H9 (cell line): ENCODE data around the gene CELSR2. TPM values are rescaled to one million over a fixed set of nuclear protein-coding genes. Genes with fewer than 3 reads are reported as not detected.

Experiments
- DNase-seq: peaks from one replicate; pipeline ENCODE4 v3.0.0-alpha.2; 2017
- H2AFZ ChIP-seq: one replicate; pipeline ENCODE4 v1.6.1; 2013; ENCODE audit warnings: mild to moderate bottlenecking, low read length, control low read depth, moderate library complexity
- H2AK5ac ChIP-seq: 2 replicates; pipeline ENCODE4 v1.6.1; 2013; ENCODE audit warnings: low read length, control low read depth, mixed read lengths; ENCODE audit not compliant: insufficient read length
- H2BK120ac ChIP-seq: one replicate; pipeline ENCODE4 v1.6.1; 2013; ENCODE audit warnings: low read depth, mild to moderate bottlenecking, low read length, control low read depth, inconsistent platforms; ENCODE audit not compliant: poor library complexity, severe bottlenecking
- H2BK12ac ChIP-seq: 2 replicates; pipeline ENCODE4 v1.6.1; 2013; ENCODE audit warnings: low read length, control low read depth, mixed read lengths, low read depth; ENCODE audit not compliant: insufficient read length
- H2BK15ac ChIP-seq: 2 replicates; pipeline ENCODE4 v1.6.1; 2013; ENCODE audit warnings: low read depth, low read length, control low read depth
- H2BK20ac ChIP-seq: one replicate; pipeline ENCODE4 v1.6.1; 2013; ENCODE audit warnings: low read depth, mild to moderate bottlenecking, low read length, control low read depth, inconsistent platforms; ENCODE audit not compliant: poor library complexity, severe bottlenecking
- H2BK5ac ChIP-seq: 2 replicates; pipeline ENCODE4 v1.6.1; 2013; ENCODE audit warnings: low read length, control low read depth, mixed read lengths; ENCODE audit not compliant: insufficient read length
- H3K14ac ChIP-seq: 2 replicates; pipeline ENCODE4 v1.6.1; 2013; ENCODE audit warnings: low read length, control low read depth; ENCODE audit not compliant: insufficient read depth
- H3K18ac ChIP-seq: 2 replicates; pipeline ENCODE4 v1.6.1; 2013; ENCODE audit warnings: low read depth, mild to moderate bottlenecking, mixed read lengths, low read length, control low read depth; ENCODE audit not compliant: insufficient read length
- H3K23ac ChIP-seq: 2 replicates; pipeline ENCODE4 v1.6.1; 2013; ENCODE audit warnings: low read length, control low read depth, mixed read lengths, low read depth; ENCODE audit not compliant: insufficient read length
- H3K23me2 ChIP-seq: 2 replicates; pipeline ENCODE4 v1.6.1; 2013; ENCODE audit warnings: low read depth, mild to moderate bottlenecking, mixed read lengths, low read length, control low read depth; ENCODE audit not compliant: insufficient read length, poor library complexity, severe bottlenecking
- H3K27ac ChIP-seq: 2 replicates; pipeline ENCODE4 v1.5.1; 2013; ENCODE audit warnings: low read length, control low read depth, mixed read lengths, low read depth; ENCODE audit not compliant: insufficient read length
- H3K27me3 ChIP-seq: 2 replicates; pipeline ENCODE4 v1.6.1; 2013; ENCODE audit warnings: low read length, control low read depth, inconsistent platforms; ENCODE audit not compliant: insufficient read depth
- H3K4ac ChIP-seq: 2 replicates; pipeline ENCODE4 v1.6.1; 2013; ENCODE audit warnings: low read depth, mild to moderate bottlenecking, control low read depth, inconsistent platforms, low read length, moderate library complexity
- H3K4me1 ChIP-seq: 2 replicates; pipeline ENCODE4 v1.6.1; 2013; ENCODE audit warnings: low read length, control low read depth, inconsistent platforms; ENCODE audit not compliant: insufficient read depth
- H3K4me2 ChIP-seq: 2 replicates; pipeline ENCODE4 v1.6.1; 2013; ENCODE audit warnings: low read length, control low read depth, mixed read lengths; ENCODE audit not compliant: insufficient read length, insufficient read depth
- H3K56ac ChIP-seq: 2 replicates; pipeline ENCODE4 v1.6.1; 2013; ENCODE audit warnings: low read depth, mild to moderate bottlenecking, mixed read lengths, low read length, control low read depth; ENCODE audit not compliant: insufficient read length
- H3K79me1 ChIP-seq: 2 replicates; pipeline ENCODE4 v1.6.1; 2013; ENCODE audit warnings: low read depth, mild to moderate bottlenecking, moderate library complexity, low read length, control low read depth, inconsistent platforms; ENCODE audit not compliant: insufficient read depth, poor library complexity, severe bottlenecking
- H3K79me2 ChIP-seq: 2 replicates; pipeline ENCODE4 v1.6.1; 2013; ENCODE audit warnings: low read length, control low read depth, inconsistent platforms; ENCODE audit not compliant: insufficient read depth
- H3K9ac ChIP-seq: 2 replicates; pipeline ENCODE4 v1.6.1; 2013; ENCODE audit warnings: low read length, control low read depth, mixed read lengths; ENCODE audit not compliant: insufficient read length; ENCODE audit errors: extremely low read depth
- H3K9me3 ChIP-seq: one replicate; pipeline ENCODE4 v1.6.1; 2013; ENCODE audit warnings: low read depth, low read length, inconsistent platforms; ENCODE audit not compliant: control insufficient read depth
- H3T11ph ChIP-seq: one replicate; pipeline ENCODE4 v1.6.1; 2013; ENCODE audit warnings: mild to moderate bottlenecking, low read length, control low read depth, inconsistent platforms
- H4K20me1 ChIP-seq: one replicate; pipeline ENCODE4 v1.6.1; 2013; ENCODE audit not compliant: control insufficient read depth, insufficient read length, insufficient read depth
- H4K5ac ChIP-seq: 2 replicates; pipeline ENCODE4 v1.6.1; 2013; ENCODE audit warnings: low read depth, mild to moderate bottlenecking, mixed read lengths, low read length, control low read depth; ENCODE audit not compliant: insufficient read length
- H4K8ac ChIP-seq: replicated peaks from 2 replicates; pipeline ENCODE4 v1.6.1; 2013; ENCODE audit warnings: low read length, control low read depth, mixed read lengths, low read depth; ENCODE audit not compliant: insufficient read length
- H4K91ac ChIP-seq: 2 replicates; pipeline ENCODE4 v1.6.1; 2013; ENCODE audit warnings: low read depth, mild to moderate bottlenecking, moderate library complexity, mixed read lengths, low read length, control low read depth; ENCODE audit not compliant: insufficient read length
- H3K27ac Mint-ChIP-seq, 3 experiments: 2 replicates in 2 of 3; 3 replicates in 1 of 3; pipeline ENCODE4 v1.8.0; 2020 to 2021; ENCODE audit warnings: mixed read lengths in 3 of 3, mild to moderate bottlenecking in 1 of 3, moderate library complexity in 1 of 3
- H3K27me3 Mint-ChIP-seq: 2 replicates; pipeline ENCODE4 v1.8.0; 2021; ENCODE audit warnings: low read depth, mild to moderate bottlenecking, moderate library complexity, mixed read lengths
- H3K36me3 Mint-ChIP-seq, 3 experiments: 2 replicates in 2 of 3; 3 replicates in 1 of 3; pipeline ENCODE4 v1.8.0; 2020 to 2021; ENCODE audit warnings: low read depth in 3 of 3, mixed read lengths in 3 of 3; ENCODE audit not compliant: insufficient read depth in 1 of 3
- H3K4me1 Mint-ChIP-seq, 2 experiments: 2 replicates each; pipeline ENCODE4 v1.8.0; 2020; ENCODE audit warnings: mixed read lengths in 2 of 2
- H3K4me3 Mint-ChIP-seq, 2 experiments: 2 replicates in 1 of 2; 3 replicates in 1 of 2; pipeline ENCODE4 v1.8.0; 2020 to 2021; ENCODE audit warnings: mild to moderate bottlenecking in 2 of 2, mixed read lengths in 2 of 2, moderate library complexity in 1 of 2
- H3K9me3 Mint-ChIP-seq, 2 experiments: 2 replicates in 1 of 2; 3 replicates in 1 of 2; pipeline ENCODE4 v1.8.0; 2020; ENCODE audit warnings: mild to moderate bottlenecking in 2 of 2, mixed read lengths in 2 of 2, moderate library complexity in 1 of 2
- CTCF ChIP-seq: fragments of 200-600 bp; sonication (generic); conservative IDR thresholded peaks from 3 replicates; pipeline ENCODE4 v1.8.0; 2021; ENCODE audit warnings: antibody characterized with exemption, mild to moderate bottlenecking
- WGBS: extraction: QIAGEN DNeasy Blood & Tissue Kit; methylation state at CpG from one replicate; pipeline ENCODE4 v1.1.7; 2013; ENCODE audit warnings: missing lambda C conversion rate, low lambda C conversion rate, mixed read lengths; ENCODE audit not compliant: insufficient read length; ENCODE audit errors: extremely low coverage; 5-methylcytosine and 5-hydroxymethylcytosine counted together
- total RNA-seq: library from RNA; stranded (reverse); gene quantifications from 2 replicates; pipeline ENCODE4 v1.2.1, GENCODE V29; 2021

The CELSR2 gene
- total RNA-seq, 1 experiment from 2014 or later: 29.2 TPM

GRCh38 chr1:109204484-109204883, 44.9 kb upstream of the CELSR2 start:
- no peak overlapping the region for H3K27ac Mint-ChIP-seq
- peaks cover 8 to 12% of the 10 kb centered on the region in 2 experiments for H3K4me1 Mint-ChIP-seq
- H3K79me2 ChIP-seq: no peaks in the 10 kb centered on the region
- no peaks in the 10 kb centered on the region; a peak in 1 of 7 replicates for H3K36me3 Mint-ChIP-seq
- H3K27me3 Mint-ChIP-seq: peaks cover 3% of the 10 kb centered on the region
- H4K20me1 ChIP-seq: no peaks in the 10 kb centered on the region
- H3K23ac ChIP-seq: no peak overlapping the region
- H3K14ac ChIP-seq: no peak overlapping the region
- no peak overlapping the region for H3K4me3 Mint-ChIP-seq
- no peaks in the 10 kb centered on the region for H3K9me3 Mint-ChIP-seq
- no peak overlapping the region for H2BK15ac ChIP-seq
- no peaks in the 10 kb centered on the region for H3K9me3 ChIP-seq
- no peak overlapping the region for H3K56ac ChIP-seq
- no peak overlapping the region for H3K4me2 ChIP-seq
- H3K27me3 ChIP-seq: no peaks in the 10 kb centered on the region
- H3T11ph ChIP-seq: no peak overlapping the region
- TF ChIP-seq CTCF: no peak
- no peak overlapping the region for H2BK12ac ChIP-seq
- H4K8ac ChIP-seq: no peak overlapping the region
- WGBS: no CpG with 5 or more reads among the region's 5 CpGs
- H2AFZ ChIP-seq: no peak overlapping the region
- H3K9ac ChIP-seq: no peak overlapping the region
- no peaks in the 10 kb centered on the region for H3K4me1 ChIP-seq
- H2AK5ac ChIP-seq: no peak overlapping the region
- H2BK20ac ChIP-seq: no peak overlapping the region
- H2BK5ac ChIP-seq: no peak overlapping the region
- H3K27ac ChIP-seq: no peak overlapping the region
- no peak overlapping the region for H3K18ac ChIP-seq
- H3K4ac ChIP-seq: no peak overlapping the region
- H4K91ac ChIP-seq: no peak overlapping the region
- no peaks in the 10 kb centered on the region for H3K23me2 ChIP-seq
- no peak for DNase-seq
- H3K79me1 ChIP-seq: no peaks in the 10 kb centered on the region
- no peak overlapping the region for H4K5ac ChIP-seq
- no peak overlapping the region for H2BK120ac ChIP-seq
